Activated naive CD8-positive, alpha-beta T cell treated with anti-CD3 and anti-CD28 coated beads, Interleukin-2, amount 50 U/mL, for 16 hours (primary cell): ENCODE measurements around the gene LTBP4.

Experiments used
- DNase-seq: peaks from one replicate; pipeline ENCODE4 v3.0.0-alpha.2; 2020; ENCODE audit warnings: low read depth, low spot score

LTBP4 gene

GRCh38 chr19:40594657-40595091, 6.5 kb upstream of the LTBP4 start:
- DNase-seq = no peak

GRCh38 chr19:40596608-40597328, 4.4 kb upstream of the LTBP4 start:
- no peak for DNase-seq

GRCh38 chr19:40597329-40597838, 3.8 kb upstream of the LTBP4 start:
- DNase-seq = no peak

GRCh38 chr19:40598121-40598917, 2.9 kb upstream of the LTBP4 start:
- DNase-seq = peak; percentile 61

GRCh38 chr19:40598918-40599307, 2.3 kb upstream of the LTBP4 start:
- no peak for DNase-seq

- DNase-seq = no peak
These were observed 1.8 kb upstream of the LTBP4 start for GRCh38 chr19:40599331-40599901.

- DNase-seq = no peak
These were observed 1.1 kb upstream of the LTBP4 start for GRCh38 chr19:40599902-40600569.

GRCh38 chr19:40600570-40601133, 517 bp upstream of the LTBP4 start:
- DNase-seq = no peak

- DNase-seq = no peak
These were observed 1.9 kb downstream of the LTBP4 start for GRCh38 chr19:40603071-40603388.

GRCh38 chr19:40603389-40604170, 2.4 kb downstream of the LTBP4 start:
- peak; percentile 91 for DNase-seq

GRCh38 chr19:40604171-40604646, 3.0 kb downstream of the LTBP4 start:
- no peak for DNase-seq

GRCh38 chr19:40604647-40605215, 3.6 kb downstream of the LTBP4 start:
- no peak for DNase-seq

GRCh38 chr19:40605216-40605971, 4.2 kb downstream of the LTBP4 start:
- peak; percentile 34 for DNase-seq

- no peak for DNase-seq
These were observed 6.4 kb downstream of the LTBP4 start for GRCh38 chr19:40607311-40608239.

- DNase-seq = no peak
These were observed 7.1 kb downstream of the LTBP4 start for GRCh38 chr19:40608240-40608621.

GRCh38 chr19:40608957-40609356, 7.8 kb downstream of the LTBP4 start:
- DNase-seq = no peak

- DNase-seq = peak; percentile 78
These were observed 8.6 kb downstream of the LTBP4 start for GRCh38 chr19:40609561-40610395.
